Transverse colon (tissue), 4 donors: Measurements from ENCODE around the gene RPTOR.

Source experiments
- CTCF ChIP-seq, 5 experiments: fragments of 200-600 bp in 3 of 5; fragments of 450-650 bp in 2 of 5; sonication (generic) in 3 of 5; IDR thresholded peaks; 1 replicate in 2 of 5; 2 replicates in 3 of 5; pipeline ENCODE4 v1.5.1; 2016 to 2017; ENCODE audit warnings: antibody characterized with exemption in 5 of 5, inconsistent platforms in 3 of 5, mild to moderate bottlenecking in 2 of 5, moderate library complexity in 1 of 5
- EP300 ChIP-seq: sonication (generic); formaldehyde crosslinking; IDR thresholded peaks from one replicate; pipeline ENCODE4 v1.6.1; 2017; ENCODE audit warnings: antibody characterized with exemption, low read depth
- POLR2AphosphoS5 ChIP-seq, 3 donors: sonication (generic); formaldehyde crosslinking; IDR thresholded peaks; one replicate each; pipeline ENCODE4 v1.6.1; 2016; ENCODE audit warnings: antibody characterized with exemption in 3 of 3

GRCh38 chr17:80992948-80993624, 448.4 kb downstream of the RPTOR start:
- no peak for TF ChIP-seq POLR2AphosphoS5 (IDR thresholded peaks at IDR 0.05)
- no peak for TF ChIP-seq CTCF (IDR thresholded peaks at IDR 0.05)
- TF ChIP-seq EP300: no peak
